Activated naive CD8-positive, alpha-beta T cell treated with anti-CD3 and anti-CD28 coated beads for 36 hours (primary cell): Measurements from ENCODE around the gene PSD2. TPM values are rescaled to one million over a fixed set of nuclear protein-coding genes. Genes with fewer than 3 reads are reported as not detected.

Experiments used
- DNase-seq: peaks from one replicate; pipeline ENCODE4 v3.0.0; 2021
- H3K27ac Mint-ChIP-seq: one replicate; pipeline ENCODE4 v1.8.0; 2022; ENCODE audit warnings: mild to moderate bottlenecking, moderate library complexity, mixed read lengths
- H3K27me3 Mint-ChIP-seq: one replicate; pipeline ENCODE4 v1.8.0; 2022; ENCODE audit warnings: mild to moderate bottlenecking, mixed read lengths
- H3K36me3 Mint-ChIP-seq: one replicate; pipeline ENCODE4 v1.8.0; 2021; ENCODE audit warnings: mild to moderate bottlenecking, mixed read lengths
- H3K4me1 Mint-ChIP-seq: one replicate; pipeline ENCODE4 v1.8.0; 2021; ENCODE audit warnings: mixed read lengths
- H3K4me3 Mint-ChIP-seq: one replicate; pipeline ENCODE4 v1.8.0; 2022; ENCODE audit warnings: mild to moderate bottlenecking, moderate library complexity, mixed read lengths
- H3K9me3 Mint-ChIP-seq: one replicate; pipeline ENCODE4 v1.8.0; 2022; ENCODE audit warnings: mixed read lengths
- total RNA-seq, 2 experiments: library from RNA; stranded (reverse); gene quantifications; one replicate each; pipeline ENCODE4 v1.2.3, GENCODE V29; 2021

The PSD2 gene
- total RNA-seq, 2 experiments from 2014 or later: not detected

- no peak overlapping the region for H3K4me3 Mint-ChIP-seq
- no peaks in the 10 kb centered on the region for H3K9me3 Mint-ChIP-seq
- peaks cover 47% of the 10 kb centered on the region for H3K27me3 Mint-ChIP-seq
- no peak for DNase-seq
- no peaks in the 10 kb centered on the region for H3K36me3 Mint-ChIP-seq
- peaks cover 16% of the 10 kb centered on the region for H3K4me1 Mint-ChIP-seq
- no peak overlapping the region for H3K27ac Mint-ChIP-seq
Observed at GRCh38 chr5:139760066-139761056, 35.2 kb upstream of the PSD2 start.

- H3K4me3 Mint-ChIP-seq: no peak overlapping the region
- no peak for DNase-seq
- H3K27ac Mint-ChIP-seq: no peak overlapping the region
- peaks cover 16% of the 10 kb centered on the region for H3K4me1 Mint-ChIP-seq
- no peaks in the 10 kb centered on the region for H3K36me3 Mint-ChIP-seq
- peaks cover 45% of the 10 kb centered on the region for H3K27me3 Mint-ChIP-seq
- H3K9me3 Mint-ChIP-seq: no peaks in the 10 kb centered on the region
Observed at GRCh38 chr5:139761057-139761450, 34.6 kb upstream of the PSD2 start.

DNA sequence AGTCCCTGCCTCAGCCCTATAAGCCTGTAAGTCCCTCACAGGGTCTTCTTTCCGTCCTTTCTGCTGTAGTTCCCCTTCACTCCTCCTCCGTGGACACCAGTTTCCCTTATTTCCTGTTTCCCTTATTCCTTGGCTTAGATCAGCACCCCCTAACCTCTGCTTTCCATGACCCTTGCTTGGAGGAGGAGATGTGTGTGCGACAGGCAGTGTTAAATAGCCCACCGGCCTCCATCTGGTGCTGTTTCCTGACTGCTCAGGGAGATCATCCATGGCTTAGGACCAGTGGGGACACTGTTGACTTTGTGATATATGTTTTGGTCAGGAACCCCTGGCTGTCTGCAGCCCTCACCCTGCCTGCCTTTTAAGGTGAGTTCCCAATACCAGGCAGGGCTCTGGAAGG is 34.1 kb upstream of the PSD2 start:
- H3K27ac Mint-ChIP-seq: no peak overlapping the region
- H3K9me3 Mint-ChIP-seq: no peaks in the 10 kb centered on the region
- no peak for DNase-seq
- H3K4me3 Mint-ChIP-seq: no peak overlapping the region
- H3K4me1 Mint-ChIP-seq: peaks cover 16% of the 10 kb centered on the region
- H3K27me3 Mint-ChIP-seq: peaks cover 40% of the 10 kb centered on the region
- no peaks in the 10 kb centered on the region for H3K36me3 Mint-ChIP-seq

DNA sequence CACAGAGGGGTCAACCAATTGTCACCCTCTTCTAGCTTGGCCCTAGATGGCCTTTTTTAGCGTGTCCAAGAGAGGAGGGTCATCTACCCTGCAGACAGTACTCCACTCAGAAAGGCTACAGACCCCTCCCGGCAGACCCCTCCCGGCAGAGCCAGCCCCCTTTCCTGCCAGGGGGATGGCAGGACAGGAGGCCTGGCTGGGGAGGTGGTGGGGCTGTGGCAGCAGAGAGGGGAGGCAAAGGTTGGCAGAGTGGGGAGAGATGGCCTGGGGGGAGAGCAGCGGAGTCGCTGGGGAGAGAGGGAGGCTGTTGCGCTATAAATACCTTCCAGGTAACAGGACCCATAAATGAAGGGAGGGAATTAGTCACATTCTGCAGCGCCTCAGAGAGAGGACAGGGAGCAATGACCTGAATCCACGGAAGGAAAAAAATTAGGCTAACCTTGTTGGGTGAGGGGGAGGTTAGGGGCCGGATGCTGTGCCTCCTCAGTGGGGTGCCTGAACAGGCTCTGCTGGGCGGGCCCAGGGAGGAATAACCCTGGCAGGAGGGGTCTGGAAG is 32.9 kb upstream of the PSD2 start:
- no peaks in the 10 kb centered on the region for H3K9me3 Mint-ChIP-seq
- H3K27me3 Mint-ChIP-seq: peaks cover 33% of the 10 kb centered on the region
- no peak for DNase-seq
- H3K4me3 Mint-ChIP-seq: no peak overlapping the region
- H3K27ac Mint-ChIP-seq: no peak overlapping the region
- H3K4me1 Mint-ChIP-seq: peaks cover 16% of the 10 kb centered on the region
- no peaks in the 10 kb centered on the region for H3K36me3 Mint-ChIP-seq

DNA sequence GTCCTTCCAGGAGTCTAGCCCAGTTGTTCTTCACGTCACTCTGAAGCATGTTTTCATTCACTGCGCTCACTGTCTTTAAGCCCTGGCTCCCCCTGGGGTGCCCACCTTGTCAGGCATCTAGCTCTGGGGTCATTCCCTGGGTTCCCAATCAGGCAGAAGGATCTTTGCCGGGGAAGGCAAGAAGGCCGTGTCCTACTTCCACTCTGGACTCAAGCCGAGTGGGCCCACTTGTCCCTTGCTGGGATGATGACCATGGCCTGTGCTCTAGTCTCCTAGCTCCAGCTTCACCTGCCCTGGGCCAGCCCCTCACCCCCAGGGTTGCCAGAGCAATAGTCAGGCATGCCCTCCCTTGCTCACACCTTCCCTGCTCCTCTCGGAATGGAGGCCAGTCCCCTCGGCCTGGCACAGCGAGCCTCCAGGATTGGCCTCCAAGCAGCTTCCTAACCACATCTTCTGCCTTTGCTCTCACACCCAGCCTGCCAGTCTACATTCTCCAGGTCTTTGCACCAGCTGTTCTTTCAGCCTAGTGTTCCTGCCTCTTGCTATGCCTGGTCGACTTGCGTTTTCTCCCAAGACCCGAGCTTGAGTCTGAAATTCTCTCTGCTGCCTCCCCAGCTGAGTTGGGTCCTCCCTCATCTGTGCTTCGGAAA is 32.2 kb upstream of the PSD2 start:
- no peaks in the 10 kb centered on the region for H3K9me3 Mint-ChIP-seq
- H3K4me1 Mint-ChIP-seq: peaks cover 11% of the 10 kb centered on the region
- no peak overlapping the region for H3K4me3 Mint-ChIP-seq
- H3K36me3 Mint-ChIP-seq: no peaks in the 10 kb centered on the region
- peaks cover 33% of the 10 kb centered on the region for H3K27me3 Mint-ChIP-seq
- H3K27ac Mint-ChIP-seq: no peak overlapping the region
- DNase-seq: no peak

GRCh38 chr5:139763930-139764791 is 31.4 kb upstream of the PSD2 start:
- Mint-ChIP-seq H3K27ac (no peak overlapping the region), H3K36me3 (no peaks in the 10 kb centered on the region), H3K27me3 (peaks cover 33% of the 10 kb centered on the region), H3K4me3 (no peak overlapping the region), H3K9me3 (no peaks in the 10 kb centered on the region), H3K4me1 (peaks cover 11% of the 10 kb centered on the region)
- peak; percentile 45 for DNase-seq

- H3K9me3 Mint-ChIP-seq: no peaks in the 10 kb centered on the region
- H3K36me3 Mint-ChIP-seq: no peaks in the 10 kb centered on the region
- peaks cover 11% of the 10 kb centered on the region for H3K4me1 Mint-ChIP-seq
- no peak for DNase-seq
- H3K4me3 Mint-ChIP-seq: no peak overlapping the region
- H3K27ac Mint-ChIP-seq: no peak overlapping the region
- H3K27me3 Mint-ChIP-seq: peaks cover 33% of the 10 kb centered on the region
Observed at GRCh38 chr5:139764886-139765408, 30.7 kb upstream of the PSD2 start.

GRCh38 chr5:139765409-139766217 is 30.0 kb upstream of the PSD2 start:
- H3K27me3 Mint-ChIP-seq: peaks cover 33% of the 10 kb centered on the region
- peak overlapping the region; percentile 69 for H3K4me3 Mint-ChIP-seq
- peaks cover 11% of the 10 kb centered on the region for H3K4me1 Mint-ChIP-seq
- H3K36me3 Mint-ChIP-seq: no peaks in the 10 kb centered on the region
- no peak overlapping the region for H3K27ac Mint-ChIP-seq
- H3K9me3 Mint-ChIP-seq: no peaks in the 10 kb centered on the region
- peak; percentile 84 for DNase-seq

DNA sequence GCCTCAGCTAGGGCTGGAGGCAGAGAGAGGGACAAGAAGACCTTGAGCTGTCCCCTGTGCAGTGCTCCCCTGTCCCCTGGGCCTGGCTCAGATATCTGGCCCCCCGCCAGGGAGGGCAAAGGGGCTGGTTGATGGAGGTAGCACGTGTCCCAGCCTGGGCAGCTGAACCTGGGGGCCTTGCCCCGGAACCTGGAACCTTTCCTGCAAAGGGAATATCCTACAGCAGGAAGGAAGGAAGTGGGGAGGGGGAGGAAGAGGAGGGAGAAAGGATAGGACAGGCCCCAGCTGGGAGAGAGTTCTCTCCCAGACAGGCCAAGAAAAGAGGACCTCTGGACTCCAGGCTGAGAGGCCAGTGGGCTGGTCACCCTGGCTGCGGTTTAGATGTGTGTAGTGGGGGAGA is 27.6 kb upstream of the PSD2 start:
- peaks cover 23% of the 10 kb centered on the region for H3K27me3 Mint-ChIP-seq

GRCh38 chr5:139768807-139769465 is 26.7 kb upstream of the PSD2 start:
- no peak for DNase-seq
- Mint-ChIP-seq H3K36me3 (no peaks in the 10 kb centered on the region), H3K4me3 (no peak overlapping the region), H3K9me3 (no peaks in the 10 kb centered on the region), H3K4me1 (peaks cover 11% of the 10 kb centered on the region), H3K27ac (no peak overlapping the region), H3K27me3 (peaks cover 13% of the 10 kb centered on the region)

More for the DNA sequence above, 27.6 kb upstream of the PSD2 start:
- H3K36me3 Mint-ChIP-seq: no peaks in the 10 kb centered on the region
- no peak for DNase-seq
- no peak overlapping the region for H3K27ac Mint-ChIP-seq
- peaks cover 11% of the 10 kb centered on the region for H3K4me1 Mint-ChIP-seq
- H3K4me3 Mint-ChIP-seq: no peak overlapping the region
- H3K9me3 Mint-ChIP-seq: no peaks in the 10 kb centered on the region

GRCh38 chr5:139769477-139769876 is 26.1 kb upstream of the PSD2 start:
- peaks cover 10% of the 10 kb centered on the region for H3K27me3 Mint-ChIP-seq
- no peak overlapping the region for H3K4me3 Mint-ChIP-seq
- H3K4me1 Mint-ChIP-seq: peaks cover 11% of the 10 kb centered on the region
- no peaks in the 10 kb centered on the region for H3K36me3 Mint-ChIP-seq
- DNase-seq: no peak
- H3K27ac Mint-ChIP-seq: no peak overlapping the region
- no peaks in the 10 kb centered on the region for H3K9me3 Mint-ChIP-seq

DNA sequence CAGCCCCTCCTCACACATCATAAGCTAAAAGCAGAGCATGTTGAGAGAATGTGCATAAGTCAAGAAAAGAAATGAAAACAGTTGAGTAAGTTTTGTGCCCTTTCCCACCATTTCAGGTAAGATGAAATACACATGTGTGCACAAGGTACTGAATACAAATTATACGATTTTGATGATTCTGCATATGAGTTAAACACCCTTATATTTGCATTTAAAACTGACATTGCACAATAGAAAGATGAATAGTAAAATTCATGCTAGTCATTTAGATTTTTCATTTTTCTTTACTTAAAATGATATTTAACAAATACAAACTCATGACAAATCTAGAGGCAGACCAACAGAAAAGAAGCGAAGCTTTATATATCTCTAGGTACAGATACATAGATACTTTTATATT is 24.9 kb upstream of the PSD2 start:
- peaks cover 9% of the 10 kb centered on the region for H3K4me1 Mint-ChIP-seq
- DNase-seq: no peak
- H3K9me3 Mint-ChIP-seq: no peaks in the 10 kb centered on the region
- peaks cover 6% of the 10 kb centered on the region for H3K27me3 Mint-ChIP-seq
- no peak overlapping the region for H3K4me3 Mint-ChIP-seq
- no peaks in the 10 kb centered on the region for H3K36me3 Mint-ChIP-seq
- H3K27ac Mint-ChIP-seq: no peak overlapping the region

GRCh38 chr5:139772089-139772791 is 23.4 kb upstream of the PSD2 start:
- peaks cover 6% of the 10 kb centered on the region for H3K4me1 Mint-ChIP-seq
- no peak for DNase-seq
- no peaks in the 10 kb centered on the region for H3K36me3 Mint-ChIP-seq
- no peak overlapping the region for H3K4me3 Mint-ChIP-seq
- H3K9me3 Mint-ChIP-seq: no peaks in the 10 kb centered on the region
- peaks cover 8% of the 10 kb centered on the region for H3K27me3 Mint-ChIP-seq
- no peak overlapping the region for H3K27ac Mint-ChIP-seq
